SK-N-MC (cell line): Measurements from ENCODE around the gene HIVEP2.

Source experiments
- EZH2 ChIP-seq: fragments of 200-600 bp; sonication (generic); IDR thresholded peaks from one replicate; pipeline ENCODE4 v1.6.1; 2017; ENCODE audit warnings: antibody characterized with exemption
- FOXP2 ChIP-seq: optimal IDR thresholded peaks from 2 replicates; pipeline ENCODE3; 2011; ENCODE audit warnings: mild to moderate bottlenecking, moderate library complexity; ENCODE audit not compliant: insufficient read depth; ENCODE audit errors: extremely low read length, control extremely low read depth
- POLR2AphosphoS5 ChIP-seq: IDR thresholded peaks from 2 replicates; pipeline ENCODE4 v1.6.1; 2012; ENCODE audit warnings: mild to moderate bottlenecking, low read depth, low read length, borderline replicate concordance

DNA sequence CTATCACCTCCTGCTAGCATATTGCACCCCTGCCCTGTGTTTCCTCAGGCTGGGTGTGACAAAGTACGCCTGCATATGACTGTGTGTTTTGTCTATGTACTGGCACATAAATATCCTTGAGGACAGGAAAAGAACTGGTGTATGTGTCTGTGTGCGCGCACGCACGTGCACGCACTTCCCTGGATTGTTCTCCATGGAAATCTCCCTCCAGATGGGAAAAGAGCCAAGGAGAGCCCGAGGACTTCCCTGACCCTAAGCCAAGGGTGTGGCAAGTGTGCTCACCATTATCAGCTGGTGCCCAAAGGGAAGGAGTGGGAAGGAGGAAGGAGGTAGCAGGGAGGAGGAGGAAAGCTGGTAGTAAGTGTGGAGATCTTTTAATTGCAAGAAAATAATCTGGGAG lies 117.6 kb downstream of the HIVEP2 start:
- no peak for TF ChIP-seq EZH2
- no peak for TF ChIP-seq POLR2AphosphoS5
- no peak for TF ChIP-seq FOXP2
